NK-92 (cell line): ENCODE measurements around the gene SLC17A2.

ENCODE experiments used
- DNase-seq: peaks from one replicate; lab custom pipeline; 2025; ENCODE audit not compliant: unreplicated experiment; lab: John Stamatoyannopoulos, UW

The SLC17A2 gene

GRCh38 chr6:25921525-25922203, 8.8 kb downstream of the SLC17A2 start:
- no peak for DNase-seq

GRCh38 chr6:25919657-25920056, 10.8 kb downstream of the SLC17A2 start:
- no peak for DNase-seq

GRCh38 chr6:25918083-25918683, 12.3 kb downstream of the SLC17A2 start:
- DNase-seq: no peak

- DNase-seq: no peak
Measured at GRCh38 chr6:25916789-25917490, 13.6 kb downstream of the SLC17A2 start.

GRCh38 chr6:25916330-25916729, 14.2 kb downstream of the SLC17A2 start:
- no peak for DNase-seq

- no peak for DNase-seq
Measured at GRCh38 chr6:25913741-25914140, 16.8 kb downstream of the SLC17A2 start.

- DNase-seq: no peak
Measured at GRCh38 chr6:25911351-25911750, 19.1 kb downstream of the SLC17A2 start.

GRCh38 chr6:25907475-25908014, 22.9 kb downstream of the SLC17A2 start:
- no peak for DNase-seq

- no peak for DNase-seq
Measured at GRCh38 chr6:25903467-25904099, 26.9 kb downstream of the SLC17A2 start.

- DNase-seq: no peak
Measured at GRCh38 chr6:25902071-25902470, 28.4 kb downstream of the SLC17A2 start.

GRCh38 chr6:25900843-25901242, 29.6 kb downstream of the SLC17A2 start:
- DNase-seq: no peak

- DNase-seq: no peak
Measured at GRCh38 chr6:25899580-25900408, 30.7 kb downstream of the SLC17A2 start.

GRCh38 chr6:25899123-25899522, 31.4 kb downstream of the SLC17A2 start:
- no peak for DNase-seq

GRCh38 chr6:25898289-25898977, 32.1 kb downstream of the SLC17A2 start:
- no peak for DNase-seq

GRCh38 chr6:25896252-25896651, 34.2 kb downstream of the SLC17A2 start:
- no peak for DNase-seq

GRCh38 chr6:25895771-25896170, 34.7 kb downstream of the SLC17A2 start:
- no peak for DNase-seq

GRCh38 chr6:25893778-25894177, 36.7 kb downstream of the SLC17A2 start:
- DNase-seq: no peak

GRCh38 chr6:25892877-25893276, 37.6 kb downstream of the SLC17A2 start:
- no peak for DNase-seq

GRCh38 chr6:25889877-25890853, 40.3 kb downstream of the SLC17A2 start:
- DNase-seq: no peak
